Panc1 (cell line): Measurements from ENCODE around the gene FNDC10. TPM values are rescaled to one million over a fixed set of nuclear protein-coding genes. Genes with fewer than 3 reads are reported as not detected.

ENCODE experiments used
- ATAC-seq: fragments of 200-7000 bp; cut with Tn5 transposase; 2 replicates; pipeline ENCODE4 v1.9.1; 2020; ENCODE audit warnings: mild to moderate bottlenecking, moderate library complexity
- BruUV-seq: library from RNA; stranded (reverse); fragments of 400-500 nt; replicated peaks from 2 replicates; lab custom pipeline; 2021; lab: Mats Ljungman, UMichigan
- CTCF ChIA-PET: fragments of 300-600 bp; sonication (Branson Sonifier 250); formaldehyde crosslinking; loops from one replicate; lab custom pipeline; 2022; ENCODE audit warnings: antibody characterized with exemption; lab: Charles Lee
- POLR2A ChIA-PET: fragments of 300-600 bp; sonication (Branson Sonifier 250); formaldehyde crosslinking; loops from one replicate; lab custom pipeline; 2022; ENCODE audit warnings: antibody characterized with exemption; lab: Charles Lee
- DNase-seq: peaks from one replicate; pipeline ENCODE4 v3.0.0-alpha.2; 2010; ENCODE audit warnings: low read depth, low spot score
- H3K27ac ChIP-seq: 2 replicates; pipeline ENCODE4 v1.5.1; 2011; ENCODE audit warnings: mild to moderate bottlenecking, low read length, inconsistent platforms
- H3K27me3 ChIP-seq: fragments of 200-500 bp; sonication (Bioruptor generic); 2 replicates; pipeline ENCODE4 v1.6.0; 2014; ENCODE audit warnings: low read length, inconsistent platforms; ENCODE audit not compliant: control insufficient read depth, insufficient read depth
- H3K36me3 ChIP-seq: fragments of 200-500 bp; sonication (Bioruptor generic); 2 replicates; pipeline ENCODE4 v1.5.1; 2014; ENCODE audit warnings: inconsistent platforms, mild to moderate bottlenecking, low read length, moderate library complexity; ENCODE audit not compliant: control insufficient read depth, insufficient read depth
- H3K4me1 ChIP-seq: 2 replicates; pipeline ENCODE4 v1.5.1; 2011; ENCODE audit warnings: inconsistent platforms, mild to moderate bottlenecking, low read length, moderate library complexity; ENCODE audit not compliant: control insufficient read depth, insufficient read depth
- H3K4me3 ChIP-seq, 2 experiments: 2 replicates each; pipeline ENCODE4 v1.5.1; 2011 to 2012; ENCODE audit warnings: low read depth in 2 of 2, low read length in 2 of 2, mild to moderate bottlenecking in 2 of 2, inconsistent platforms in 1 of 2, moderate library complexity in 1 of 2
- H3K9me3 ChIP-seq: fragments of 200-500 bp; sonication (Bioruptor generic); 2 replicates; pipeline ENCODE4 v1.5.1; 2014; ENCODE audit warnings: low read depth, mild to moderate bottlenecking, inconsistent platforms, low read length, moderate library complexity; ENCODE audit not compliant: control insufficient read depth, insufficient read depth
- POLR2AphosphoS5 ChIP-seq: IDR thresholded peaks from 2 replicates; pipeline ENCODE4 v1.6.1; 2012; ENCODE audit warnings: mild to moderate bottlenecking, low read depth, low read length, moderate library complexity
- SIN3A ChIP-seq: IDR thresholded peaks from 2 replicates; pipeline ENCODE4 v1.6.1; 2012; ENCODE audit warnings: low read depth, mild to moderate bottlenecking, low read length, moderate library complexity, borderline replicate concordance; ENCODE audit not compliant: insufficient read depth
- TCF7L2 ChIP-seq: IDR thresholded peaks from 2 replicates; pipeline ENCODE4 v1.6.1; 2011; ENCODE audit warnings: mild to moderate bottlenecking, low read depth, low read length, inconsistent platforms
- in situ Hi-C: cut with HindIII; loops from 2 replicates; pipeline ENCODE4 v1.10.0; 2016; ENCODE audit warnings: low sequenced_read_pairs, low pct_unique_long_range_greater_than_20kb
- intact Hi-C: fragments of 100-400 bp; cut with micrococcal nuclease; formaldehyde crosslinking; loops from one replicate; pipeline ENCODE4 v1.10.0; 2022; ENCODE audit not compliant: unreplicated experiment
- total RNA-seq: library from RNA; stranded (reverse); gene quantifications from one replicate; pipeline ENCODE4 v1.2.1, GENCODE V29; 2021; ENCODE audit not compliant: unreplicated experiment
- TF ChIP-seq, protein P1 (sequence below): fragments of 450-650 bp; IDR thresholded peaks from 2 replicates; pipeline ENCODE4 v1.5.1; 2017; ENCODE audit warnings: mild to moderate bottlenecking
- TF ChIP-seq, protein P2 (sequence below), 2 experiments: IDR thresholded peaks; 2 replicates each; pipeline ENCODE4 v1.6.1; 2011 to 2012; ENCODE audit warnings: low read depth in 2 of 2, control low read depth in 1 of 2, low read length in 1 of 2, mild to moderate bottlenecking in 1 of 2, moderate library complexity in 1 of 2; ENCODE audit not compliant: insufficient read depth in 1 of 2

The FNDC10 gene
- total RNA-seq, 1 experiment from 2014 or later, result 16.2 TPM

DNA sequence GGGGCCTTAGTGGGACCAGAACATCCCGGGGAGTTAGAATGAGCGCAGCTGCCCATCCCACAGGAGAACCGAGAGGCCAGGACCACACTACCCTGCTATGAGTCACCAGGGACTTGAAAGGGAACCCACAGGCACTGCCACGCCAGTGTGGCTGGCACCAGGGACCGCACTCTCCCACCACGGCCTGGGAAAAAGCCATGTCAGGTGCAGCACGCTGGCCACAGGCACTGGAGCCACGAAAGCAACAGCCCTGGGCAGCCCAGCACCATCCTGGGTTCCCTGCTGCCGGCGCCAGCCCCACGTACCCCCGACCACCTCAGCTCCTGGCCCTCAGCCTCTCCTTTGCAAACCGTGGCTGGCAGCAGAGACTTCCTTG, 45.4 kb downstream of the FNDC10 start:
- Histone ChIP-seq H3K4me1 (peaks cover 4% of the 10 kb centered on the region; the same call in 1 of the 2 replicates), H3K27ac (no peak overlapping the region), H3K4me3 (no peak overlapping the region), H3K9me3 (no peaks in the 10 kb centered on the region), H3K27me3 (no peaks in the 10 kb centered on the region), H3K36me3 (no peaks in the 10 kb centered on the region)
- no TSS peak for BruUV-seq
- POLR2A ChIA-PET, result no interaction called here
- TF ChIP-seq TCF7L2 (no peak), POLR2AphosphoS5 (0 out of 2 replicates have a peak, but pooled peaks have one; percentile 41)
- intact Hi-C loops, result no loop called here
- in situ Hi-C loops, result no loop called here
- ATAC-seq, result peak; percentile 9; the same call in 1 of the 2 replicates
- CTCF ChIA-PET, result no interaction called here
- no peak for DNase-seq

DNA sequence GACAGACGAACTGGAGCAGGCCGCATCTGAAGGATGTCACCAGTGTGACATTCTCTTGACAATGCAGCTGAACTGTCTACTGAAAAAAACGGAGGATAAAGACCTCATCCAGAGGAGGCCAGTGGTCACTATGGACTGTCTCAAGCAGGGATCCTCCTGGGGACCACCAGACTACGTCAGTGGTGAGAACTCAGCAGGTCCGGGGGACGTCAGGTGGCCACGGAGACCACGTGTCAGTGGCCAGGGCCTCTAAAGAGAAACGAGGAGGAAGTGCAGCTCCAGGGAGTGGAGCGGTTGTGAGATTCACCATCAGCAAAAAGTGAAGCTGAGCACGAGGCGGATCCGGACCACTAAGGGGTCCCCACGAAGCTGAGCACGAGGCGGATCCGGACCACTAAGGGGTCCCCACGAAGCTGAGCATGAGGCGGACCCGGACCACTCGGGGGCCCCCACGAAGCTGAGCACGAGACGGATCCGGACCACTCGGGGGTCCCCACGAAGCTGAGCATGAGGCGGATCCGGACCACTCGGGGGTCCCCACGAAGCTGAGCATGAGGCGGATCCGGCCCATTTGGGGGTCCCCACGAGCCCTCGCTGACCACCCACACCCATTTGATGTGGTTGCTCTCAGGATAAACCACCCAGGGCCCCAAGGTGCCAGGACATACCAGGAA, 46.0 kb downstream of the FNDC10 start:
- in situ Hi-C loops (no loop called here), intact Hi-C loops (no loop called here)
- TF ChIP-seq TCF7L2 (no peak), SIN3A (no peak), POLR2AphosphoS5 (no peak)
- TF ChIP-seq, protein P1, sequence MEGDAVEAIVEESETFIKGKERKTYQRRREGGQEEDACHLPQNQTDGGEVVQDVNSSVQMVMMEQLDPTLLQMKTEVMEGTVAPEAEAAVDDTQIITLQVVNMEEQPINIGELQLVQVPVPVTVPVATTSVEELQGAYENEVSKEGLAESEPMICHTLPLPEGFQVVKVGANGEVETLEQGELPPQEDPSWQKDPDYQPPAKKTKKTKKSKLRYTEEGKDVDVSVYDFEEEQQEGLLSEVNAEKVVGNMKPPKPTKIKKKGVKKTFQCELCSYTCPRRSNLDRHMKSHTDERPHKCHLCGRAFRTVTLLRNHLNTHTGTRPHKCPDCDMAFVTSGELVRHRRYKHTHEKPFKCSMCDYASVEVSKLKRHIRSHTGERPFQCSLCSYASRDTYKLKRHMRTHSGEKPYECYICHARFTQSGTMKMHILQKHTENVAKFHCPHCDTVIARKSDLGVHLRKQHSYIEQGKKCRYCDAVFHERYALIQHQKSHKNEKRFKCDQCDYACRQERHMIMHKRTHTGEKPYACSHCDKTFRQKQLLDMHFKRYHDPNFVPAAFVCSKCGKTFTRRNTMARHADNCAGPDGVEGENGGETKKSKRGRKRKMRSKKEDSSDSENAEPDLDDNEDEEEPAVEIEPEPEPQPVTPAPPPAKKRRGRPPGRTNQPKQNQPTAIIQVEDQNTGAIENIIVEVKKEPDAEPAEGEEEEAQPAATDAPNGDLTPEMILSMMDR, result no peak
- TF ChIP-seq, protein P2, sequence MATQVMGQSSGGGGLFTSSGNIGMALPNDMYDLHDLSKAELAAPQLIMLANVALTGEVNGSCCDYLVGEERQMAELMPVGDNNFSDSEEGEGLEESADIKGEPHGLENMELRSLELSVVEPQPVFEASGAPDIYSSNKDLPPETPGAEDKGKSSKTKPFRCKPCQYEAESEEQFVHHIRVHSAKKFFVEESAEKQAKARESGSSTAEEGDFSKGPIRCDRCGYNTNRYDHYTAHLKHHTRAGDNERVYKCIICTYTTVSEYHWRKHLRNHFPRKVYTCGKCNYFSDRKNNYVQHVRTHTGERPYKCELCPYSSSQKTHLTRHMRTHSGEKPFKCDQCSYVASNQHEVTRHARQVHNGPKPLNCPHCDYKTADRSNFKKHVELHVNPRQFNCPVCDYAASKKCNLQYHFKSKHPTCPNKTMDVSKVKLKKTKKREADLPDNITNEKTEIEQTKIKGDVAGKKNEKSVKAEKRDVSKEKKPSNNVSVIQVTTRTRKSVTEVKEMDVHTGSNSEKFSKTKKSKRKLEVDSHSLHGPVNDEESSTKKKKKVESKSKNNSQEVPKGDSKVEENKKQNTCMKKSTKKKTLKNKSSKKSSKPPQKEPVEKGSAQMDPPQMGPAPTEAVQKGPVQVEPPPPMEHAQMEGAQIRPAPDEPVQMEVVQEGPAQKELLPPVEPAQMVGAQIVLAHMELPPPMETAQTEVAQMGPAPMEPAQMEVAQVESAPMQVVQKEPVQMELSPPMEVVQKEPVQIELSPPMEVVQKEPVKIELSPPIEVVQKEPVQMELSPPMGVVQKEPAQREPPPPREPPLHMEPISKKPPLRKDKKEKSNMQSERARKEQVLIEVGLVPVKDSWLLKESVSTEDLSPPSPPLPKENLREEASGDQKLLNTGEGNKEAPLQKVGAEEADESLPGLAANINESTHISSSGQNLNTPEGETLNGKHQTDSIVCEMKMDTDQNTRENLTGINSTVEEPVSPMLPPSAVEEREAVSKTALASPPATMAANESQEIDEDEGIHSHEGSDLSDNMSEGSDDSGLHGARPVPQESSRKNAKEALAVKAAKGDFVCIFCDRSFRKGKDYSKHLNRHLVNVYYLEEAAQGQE (IDR thresholded peaks at IDR 0.05; ENCODE audit: insufficient read depth in 1 of 2, low read depth in 2 of 2, low read length in 1 of 2), result no peak
- H3K36me3 ChIP-seq, result no peaks in the 10 kb centered on the region
- ChIA-PET POLR2A (no interaction called here), CTCF (interaction anchor here (0.6 to 0.7 kb wide), 2 partner anchors 31 to 34 kb away, joined by 3 to 7 read pairs; no protein-coding TSS in a partner anchor)
- H3K4me1 ChIP-seq, result peaks cover 4% of the 10 kb centered on the region; the same call in 1 of the 2 replicates
- H3K9me3 ChIP-seq, result no peaks in the 10 kb centered on the region
- H3K27ac ChIP-seq, result no peak overlapping the region
- BruUV-seq, result no TSS peak
- H3K4me3 ChIP-seq, result no peak overlapping the region
- no peaks in the 10 kb centered on the region for H3K27me3 ChIP-seq
- no peak for DNase-seq
- no peak for ATAC-seq

DNA sequence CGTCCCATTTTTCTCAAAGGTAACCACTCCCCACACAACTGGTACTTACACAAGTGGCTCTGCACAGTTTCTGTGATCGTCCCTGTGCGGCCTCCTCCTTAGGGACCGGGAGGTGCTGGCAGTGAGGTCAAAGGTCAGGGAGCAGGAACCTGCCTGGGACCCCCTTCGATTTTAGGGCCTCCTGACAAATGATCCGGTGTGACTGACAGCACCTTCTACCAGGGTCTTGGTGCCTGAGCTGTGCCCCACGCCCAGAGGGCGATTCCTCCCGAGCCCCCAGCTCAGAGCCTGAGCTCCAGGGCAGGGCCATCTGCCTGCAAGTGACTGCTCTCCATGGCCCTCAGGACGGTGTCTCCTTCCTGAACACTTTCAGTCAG, 47.7 kb downstream of the FNDC10 start:
- Histone ChIP-seq H3K9me3 (no peaks in the 10 kb centered on the region), H3K4me1 (peaks cover 4% of the 10 kb centered on the region; the same call in 1 of the 2 replicates), H3K36me3 (no peaks in the 10 kb centered on the region; the same call in 1 of the 2 replicates), H3K27me3 (no peaks in the 10 kb centered on the region), H3K27ac (no peak overlapping the region), H3K4me3 (no peak overlapping the region)
- intact Hi-C loops (no loop called here), in situ Hi-C loops (no loop called here)
- POLR2A ChIA-PET, result no interaction called here
- DNase-seq, result no peak
- TF ChIP-seq SIN3A (no peak), TCF7L2 (no peak), POLR2AphosphoS5 (no peak)
- TF ChIP-seq, protein P2 (IDR thresholded peaks at IDR 0.05; ENCODE audit: insufficient read depth in 1 of 2, low read depth in 2 of 2, low read length in 1 of 2), result no peak
- TF ChIP-seq, protein P1, result no peak
- CTCF ChIA-PET, result no interaction called here
- no TSS peak for BruUV-seq
- no peak for ATAC-seq
